UCSD-AML1 (cell line): Measurements from ENCODE around the gene SYT12.

Experiments used
- DNase-seq: peaks from one replicate; lab custom pipeline; 2025; ENCODE audit not compliant: unreplicated experiment; lab: John Stamatoyannopoulos, UW

SYT12 gene

DNA sequence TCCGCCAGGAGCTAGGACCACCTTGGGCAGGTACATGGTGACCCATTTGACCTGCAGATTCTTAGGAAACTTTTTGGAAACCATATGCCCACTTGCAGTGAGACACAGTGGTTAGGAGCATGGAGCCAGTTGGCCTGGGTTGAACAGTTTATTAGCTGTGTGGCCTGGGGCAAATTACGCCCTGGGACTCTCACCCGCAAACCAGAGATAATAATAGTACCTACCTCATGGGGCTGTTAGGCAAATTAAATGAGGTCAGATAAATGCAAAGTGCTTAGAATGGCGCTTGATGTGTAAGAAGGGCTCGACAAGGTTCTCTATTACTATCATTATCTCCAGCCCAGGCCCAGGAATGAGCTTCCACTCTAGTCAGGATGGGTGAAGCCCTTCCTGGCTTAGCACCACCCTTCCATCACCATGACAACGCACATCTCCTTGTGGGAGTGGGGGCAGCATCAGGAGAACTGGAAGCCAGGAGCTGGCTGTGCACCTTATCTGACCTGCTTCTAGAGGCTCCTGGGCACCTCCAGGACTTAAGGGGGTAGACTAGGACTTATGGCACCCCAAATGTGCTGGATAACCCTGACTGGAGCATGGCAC lies 5.1 kb downstream of the SYT12 start:
- DNase-seq: no peak

- DNase-seq: no peak
Observed at GRCh38 chr11:67029146-67029545, 6.2 kb downstream of the SYT12 start.

DNA sequence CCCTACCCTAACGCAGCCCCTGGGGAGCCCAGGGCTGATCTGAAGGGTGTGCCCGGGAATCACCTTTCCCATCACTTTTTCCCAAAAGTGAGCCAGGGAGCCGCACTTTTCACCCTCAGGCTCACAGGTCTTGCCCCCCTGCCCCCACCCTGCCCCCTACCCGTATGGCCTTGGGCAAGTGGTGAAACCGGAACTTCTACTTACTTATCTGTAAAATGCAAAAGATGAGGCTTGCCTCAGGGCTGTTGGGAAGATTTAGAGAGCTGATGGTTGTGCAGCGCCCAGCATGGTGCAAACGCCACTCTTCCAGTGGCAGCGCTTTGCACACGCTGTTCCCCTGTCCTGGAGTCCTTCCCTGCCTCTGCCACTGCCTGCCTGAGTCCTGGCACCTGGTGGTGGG lies 8.0 kb downstream of the SYT12 start:
- no peak for DNase-seq

GRCh38 chr11:67031791-67032561 lies 9.0 kb downstream of the SYT12 start:
- no peak for DNase-seq

- DNase-seq: no peak
Observed at GRCh38 chr11:67032830-67033551, 10.1 kb downstream of the SYT12 start.

DNA sequence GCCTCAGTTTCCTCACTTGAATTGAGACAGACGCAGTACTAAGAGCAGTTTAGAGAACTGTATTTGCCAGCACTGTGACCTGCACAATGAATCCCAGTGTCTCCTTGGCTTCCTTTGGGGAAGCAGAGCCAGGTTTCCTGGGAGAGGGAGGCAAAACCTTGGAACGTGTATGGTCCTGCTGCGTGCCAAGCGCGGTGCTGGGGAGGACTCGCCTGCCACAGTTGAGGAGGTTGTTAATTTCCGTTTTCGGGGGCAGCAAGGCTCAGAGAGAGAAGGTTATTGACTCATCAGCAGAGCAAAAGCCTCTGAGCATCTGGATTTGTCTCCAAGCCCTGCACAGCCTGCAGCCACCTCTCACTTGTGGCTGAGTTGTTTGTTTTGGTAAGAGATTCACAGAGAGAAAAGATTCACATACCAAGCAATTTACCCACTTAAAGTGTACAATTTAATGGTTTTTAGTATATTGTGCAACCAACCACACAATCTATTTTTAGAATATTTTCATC lies 10.8 kb downstream of the SYT12 start:
- no peak for DNase-seq

GRCh38 chr11:67034350-67034749 lies 11.4 kb downstream of the SYT12 start:
- no peak for DNase-seq

DNA sequence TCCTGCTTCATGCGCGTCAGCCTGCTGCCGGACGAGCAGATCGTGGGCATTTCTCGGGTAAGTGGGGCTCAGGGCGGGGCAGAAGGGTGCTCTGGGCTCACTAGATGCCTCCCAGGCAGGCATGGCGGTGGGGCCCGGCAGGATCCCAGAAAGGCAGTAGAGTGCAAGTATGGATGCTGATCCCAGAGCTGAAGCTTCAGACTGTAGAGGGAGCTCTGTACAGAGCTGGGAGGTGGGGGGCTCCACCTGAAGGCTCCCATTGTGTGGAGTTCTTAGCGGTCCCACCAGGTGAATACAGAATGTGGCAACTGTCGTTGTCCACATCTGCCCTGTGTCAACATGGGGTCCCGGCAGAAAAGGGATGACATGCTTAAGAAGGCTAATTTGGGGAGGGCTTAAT lies 17.2 kb downstream of the SYT12 start:
- no peak for DNase-seq

DNA sequence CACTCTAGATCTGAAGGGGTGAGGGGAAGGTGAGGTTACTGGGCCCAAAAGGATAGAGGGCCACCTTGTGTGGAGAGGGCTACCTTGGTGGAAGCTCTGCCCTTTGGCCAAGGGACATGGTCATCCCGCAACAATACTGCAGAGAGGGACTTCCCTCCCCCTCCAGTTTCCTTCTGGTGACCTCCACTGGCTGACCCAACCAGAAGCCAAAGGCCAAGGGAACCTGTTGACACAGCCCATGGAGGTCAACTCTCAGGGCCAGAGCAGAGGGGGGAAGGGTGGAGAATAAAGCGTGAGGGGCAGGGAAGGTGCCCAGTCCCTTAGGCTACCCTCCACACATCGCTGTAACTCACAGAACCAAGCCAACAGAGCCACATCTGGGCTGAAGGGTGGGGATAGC lies 18.7 kb downstream of the SYT12 start:
- no peak for DNase-seq

DNA sequence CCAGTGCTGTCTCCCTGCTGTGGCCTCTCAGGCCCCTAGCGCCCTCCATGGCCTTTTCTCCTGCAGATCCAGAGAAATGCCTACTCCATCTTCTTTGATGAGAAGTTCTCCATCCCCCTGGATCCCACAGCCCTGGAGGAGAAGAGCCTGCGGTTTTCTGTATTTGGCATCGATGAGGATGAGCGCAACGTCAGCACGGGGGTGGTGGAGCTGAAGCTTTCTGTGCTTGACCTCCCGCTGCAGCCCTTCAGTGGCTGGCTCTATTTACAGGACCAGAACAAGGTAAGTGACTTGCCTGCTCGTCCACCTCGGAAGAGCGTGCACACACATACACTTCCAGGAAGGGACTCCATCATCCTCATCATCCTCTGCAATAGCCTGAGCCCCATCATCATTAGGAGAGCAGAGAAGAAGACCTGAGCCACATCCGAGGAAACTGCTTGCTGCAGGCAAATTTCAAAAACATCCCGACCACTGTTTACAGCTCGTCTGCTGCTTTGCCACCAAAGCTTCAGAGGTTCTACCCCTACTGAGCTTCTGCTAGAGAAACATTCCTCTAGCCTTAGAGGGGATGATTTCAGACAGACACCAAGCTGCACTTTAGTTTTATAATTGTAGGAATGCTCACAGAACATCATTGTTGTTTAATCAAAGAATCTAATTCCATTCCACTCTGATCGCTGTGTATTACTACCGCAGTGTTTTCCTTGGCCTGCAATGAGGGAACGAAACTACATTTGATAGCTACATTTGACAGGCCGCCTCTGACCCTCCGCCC lies 20.8 kb downstream of the SYT12 start:
- DNase-seq: no peak

DNA sequence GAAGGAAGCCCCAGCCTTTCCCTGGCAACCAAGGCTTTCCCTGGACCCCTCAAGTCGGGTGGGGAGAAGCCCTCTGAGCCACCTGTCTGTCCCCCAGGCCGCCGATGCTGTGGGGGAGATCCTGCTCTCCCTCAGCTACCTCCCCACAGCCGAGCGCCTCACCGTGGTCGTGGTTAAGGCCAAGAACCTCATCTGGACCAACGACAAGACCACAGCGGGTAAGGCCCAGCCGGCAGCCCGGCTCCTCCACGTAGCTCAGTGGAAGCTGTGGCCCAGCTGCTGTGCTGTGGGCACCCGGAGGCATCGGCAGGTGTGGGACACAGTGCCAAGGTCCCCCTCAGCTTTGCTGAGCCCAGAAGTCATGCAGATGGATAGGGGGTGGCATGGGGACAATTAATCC lies 21.6 kb downstream of the SYT12 start:
- no peak for DNase-seq

GRCh38 chr11:67045314-67045713 lies 22.4 kb downstream of the SYT12 start:
- DNase-seq: no peak

GRCh38 chr11:67048515-67049130 lies 25.7 kb downstream of the SYT12 start:
- no peak for DNase-seq

DNA sequence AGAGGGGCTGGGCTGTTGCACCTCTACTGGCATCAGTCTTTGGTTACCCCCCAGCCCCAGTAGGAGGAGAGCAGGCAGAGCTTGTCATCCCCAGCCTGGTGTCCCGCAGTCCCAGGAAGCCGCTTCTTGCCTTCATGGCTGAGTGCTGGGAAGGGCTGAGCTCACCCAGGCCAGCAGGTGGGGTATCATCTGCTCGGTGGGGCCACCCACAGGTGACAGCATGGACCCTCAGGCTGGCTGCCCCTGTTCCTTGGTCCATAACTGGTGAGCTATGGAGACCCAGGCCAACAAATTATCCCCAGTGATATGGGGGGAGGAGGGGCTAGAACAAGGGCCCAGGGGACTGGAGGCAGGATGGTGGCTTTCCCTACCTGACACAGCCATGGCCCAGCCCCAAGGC lies 27.2 kb downstream of the SYT12 start:
- no peak for DNase-seq

- no peak for DNase-seq
Observed at GRCh38 chr11:67051180-67051893, 28.4 kb downstream of the SYT12 start.

- DNase-seq: no peak
Observed at GRCh38 chr11:67051945-67052488, 29.1 kb downstream of the SYT12 start.

DNA sequence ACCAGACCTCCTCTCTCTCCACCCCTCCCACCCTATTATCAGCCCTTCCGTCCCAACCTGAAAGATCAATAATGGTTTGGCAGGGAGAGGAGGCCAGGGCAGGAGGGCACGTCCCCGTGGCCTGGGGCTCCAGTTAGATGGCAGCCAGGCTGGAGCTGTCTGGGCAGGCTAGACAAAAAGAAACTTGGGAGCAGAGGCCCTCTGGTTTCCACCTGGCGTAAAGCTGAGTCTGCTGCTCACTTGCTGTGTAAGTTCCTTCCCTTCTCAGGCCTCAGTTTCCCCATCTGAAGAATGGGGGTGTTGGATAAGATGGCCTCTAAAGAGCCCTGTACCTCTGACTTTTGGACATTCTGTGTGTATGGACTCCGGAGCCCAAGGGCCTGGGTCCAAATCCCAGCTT lies 30.0 kb downstream of the SYT12 start:
- DNase-seq: no peak

- DNase-seq: peak; percentile 24
Observed at GRCh38 chr11:67053896-67054329, 31.0 kb downstream of the SYT12 start.

DNA sequence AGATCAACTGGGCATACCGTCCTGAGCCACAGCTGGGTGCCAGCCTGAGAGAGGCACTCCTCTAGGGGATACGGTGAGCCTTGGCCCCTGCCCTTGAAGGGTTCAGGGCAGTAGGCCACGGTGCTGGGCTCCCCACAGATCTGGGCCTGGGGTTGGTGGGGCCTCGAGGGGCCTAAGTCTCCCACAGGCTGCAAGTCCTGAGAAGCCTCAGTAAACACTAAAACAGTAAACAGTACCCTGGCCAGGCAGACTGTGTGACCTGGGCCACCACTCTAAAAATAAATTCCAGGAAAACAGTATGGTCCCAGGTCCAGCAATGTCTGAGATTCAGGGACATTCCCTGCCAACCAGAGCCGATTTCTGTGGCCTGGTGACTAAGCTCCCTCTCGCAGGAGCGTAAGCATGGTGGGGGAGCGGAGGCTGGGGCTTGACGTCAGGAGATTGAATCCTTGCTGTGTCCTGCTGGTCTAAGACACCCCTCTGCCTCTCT lies 31.5 kb downstream of the SYT12 start:
- DNase-seq: no peak
